Keratinocyte (primary cell): ENCODE results near the gene DNAJC11.

Experiments
- EZH2 ChIP-seq: IDR thresholded peaks from one replicate; pipeline ENCODE4 v1.6.1; 2012; ENCODE audit warnings: inconsistent platforms, mild to moderate bottlenecking, low read length, moderate library complexity
- TF ChIP-seq, protein P1 (sequence below), 3 experiments: IDR thresholded peaks in 1 of 3; conservative IDR thresholded peaks in 1 of 3; optimal IDR thresholded peaks in 1 of 3; 2 replicates in 2 of 3; 3 replicates in 1 of 3; pipeline versions ENCODE3 to v1.5.1; 2011; ENCODE audit warnings: low read length in 3 of 3, mild to moderate bottlenecking in 3 of 3, moderate library complexity in 2 of 3, control low read depth in 1 of 3, inconsistent platforms in 1 of 3; ENCODE audit not compliant: insufficient read depth in 2 of 3; ENCODE audit errors: extremely low read depth in 1 of 3

DNA sequence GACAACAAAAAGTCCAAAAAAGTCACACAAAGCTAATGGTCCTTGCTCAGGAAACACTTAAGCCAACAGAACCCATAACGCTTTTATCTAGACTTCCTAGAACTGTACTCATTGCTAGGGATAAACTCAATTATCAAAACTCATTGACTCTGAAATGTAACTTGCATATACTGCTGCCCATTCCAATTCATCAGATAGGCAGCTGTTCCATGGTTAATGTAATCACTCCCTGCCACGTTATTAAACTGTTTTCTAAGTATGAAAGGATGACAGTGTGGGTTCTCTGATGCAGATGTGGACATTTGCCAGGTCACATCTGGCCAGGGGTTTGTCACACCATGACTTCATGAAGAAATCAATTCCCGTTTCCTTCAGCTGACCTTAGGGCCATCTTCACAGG is 30.3 kb upstream of the DNAJC11 start:
- TF ChIP-seq EZH2: no peak
- TF ChIP-seq, protein P1, sequence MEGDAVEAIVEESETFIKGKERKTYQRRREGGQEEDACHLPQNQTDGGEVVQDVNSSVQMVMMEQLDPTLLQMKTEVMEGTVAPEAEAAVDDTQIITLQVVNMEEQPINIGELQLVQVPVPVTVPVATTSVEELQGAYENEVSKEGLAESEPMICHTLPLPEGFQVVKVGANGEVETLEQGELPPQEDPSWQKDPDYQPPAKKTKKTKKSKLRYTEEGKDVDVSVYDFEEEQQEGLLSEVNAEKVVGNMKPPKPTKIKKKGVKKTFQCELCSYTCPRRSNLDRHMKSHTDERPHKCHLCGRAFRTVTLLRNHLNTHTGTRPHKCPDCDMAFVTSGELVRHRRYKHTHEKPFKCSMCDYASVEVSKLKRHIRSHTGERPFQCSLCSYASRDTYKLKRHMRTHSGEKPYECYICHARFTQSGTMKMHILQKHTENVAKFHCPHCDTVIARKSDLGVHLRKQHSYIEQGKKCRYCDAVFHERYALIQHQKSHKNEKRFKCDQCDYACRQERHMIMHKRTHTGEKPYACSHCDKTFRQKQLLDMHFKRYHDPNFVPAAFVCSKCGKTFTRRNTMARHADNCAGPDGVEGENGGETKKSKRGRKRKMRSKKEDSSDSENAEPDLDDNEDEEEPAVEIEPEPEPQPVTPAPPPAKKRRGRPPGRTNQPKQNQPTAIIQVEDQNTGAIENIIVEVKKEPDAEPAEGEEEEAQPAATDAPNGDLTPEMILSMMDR (optimal IDR thresholded peaks at IDR 0.05 in 1 of 3, IDR thresholded peaks at IDR 0.05 in 1 of 3, conservative IDR thresholded peaks at IDR 0.05 in 1 of 3; ENCODE audit: extremely low read depth in 1 of 3, insufficient read depth in 2 of 3, low read length in 3 of 3): no peak
